Neuronal stem cell (in vitro differentiated cells): ENCODE data around the gene NPTX2.

Experiments
- DNase-seq: peaks from one replicate; pipeline ENCODE4 v3.0.0-alpha.2; 2013; ENCODE audit warnings: low spot score
- H2AFZ ChIP-seq: one replicate; pipeline ENCODE4 v1.6.1; 2013; ENCODE audit warnings: mild to moderate bottlenecking, low read length, inconsistent platforms
- H2AK5ac ChIP-seq: 2 replicates; pipeline ENCODE4 v1.6.1; 2013; ENCODE audit warnings: low read depth, mild to moderate bottlenecking, inconsistent platforms, low read length, moderate library complexity, mixed read lengths
- H2BK120ac ChIP-seq: 2 replicates; pipeline ENCODE4 v1.6.1; 2013; ENCODE audit warnings: low read depth, mild to moderate bottlenecking, inconsistent platforms, low read length, moderate library complexity, mixed read lengths
- H2BK12ac ChIP-seq: one replicate; pipeline ENCODE4 v1.6.1; 2013; ENCODE audit warnings: low read length, inconsistent platforms
- H2BK15ac ChIP-seq: 2 replicates; pipeline ENCODE4 v1.6.1; 2013; ENCODE audit warnings: mild to moderate bottlenecking, low read length, inconsistent platforms, mixed read lengths
- H2BK5ac ChIP-seq: one replicate; pipeline ENCODE4 v1.6.1; 2013; ENCODE audit warnings: inconsistent platforms, mild to moderate bottlenecking, low read length, moderate library complexity
- H3K14ac ChIP-seq: one replicate; pipeline ENCODE4 v1.6.1; 2013; ENCODE audit warnings: low read length, inconsistent platforms
- H3K18ac ChIP-seq: 2 replicates; pipeline ENCODE4 v1.6.1; 2013; ENCODE audit warnings: low read length, inconsistent platforms
- H3K23ac ChIP-seq: 2 replicates; pipeline ENCODE4 v1.6.1; 2013; ENCODE audit warnings: low read depth, mild to moderate bottlenecking, mixed read lengths, low read length, inconsistent platforms; ENCODE audit not compliant: poor library complexity
- H3K27ac ChIP-seq: replicated peaks from 3 replicates; pipeline ENCODE4 v1.5.1; 2013; ENCODE audit warnings: low read length, inconsistent platforms
- H3K27me3 ChIP-seq, 3 experiments: 2 replicates each; pipeline ENCODE4 v1.6.1; 2013; ENCODE audit warnings: low read length in 3 of 3, mild to moderate bottlenecking in 2 of 3, inconsistent platforms in 1 of 3, low read depth in 1 of 3, mixed read lengths in 1 of 3, moderate library complexity in 1 of 3; ENCODE audit not compliant: control insufficient read depth in 3 of 3, insufficient read depth in 3 of 3
- H3K36me3 ChIP-seq, 2 donors: replicated peaks in 1 of 2; 2 replicates each; pipeline ENCODE4 v1.6.1; 2013; ENCODE audit warnings: low read length in 2 of 2; ENCODE audit not compliant: control insufficient read depth in 2 of 2, insufficient read depth in 2 of 2
- H3K4ac ChIP-seq: 2 replicates; pipeline ENCODE4 v1.6.1; 2013; ENCODE audit warnings: inconsistent platforms, mild to moderate bottlenecking, low read length, moderate library complexity
- H3K4me1 ChIP-seq, 2 donors: 1 replicate in 1 of 2; 2 replicates in 1 of 2; pipeline ENCODE4 v1.6.1; 2013; ENCODE audit warnings: low read length in 2 of 2, low read depth in 1 of 2; ENCODE audit not compliant: control insufficient read depth in 2 of 2, insufficient read depth in 1 of 2
- H3K4me2 ChIP-seq: one replicate; pipeline ENCODE4 v1.6.1; 2013; ENCODE audit warnings: mild to moderate bottlenecking, low read length, inconsistent platforms; ENCODE audit not compliant: insufficient read depth, poor library complexity, severe bottlenecking
- H3K4me3 ChIP-seq, 2 donors: 2 replicates each; pipeline ENCODE4 v1.5.1; 2013; ENCODE audit warnings: low read length in 2 of 2, mild to moderate bottlenecking in 2 of 2, inconsistent platforms in 1 of 2, moderate library complexity in 1 of 2
- H3K79me1 ChIP-seq: one replicate; pipeline ENCODE4 v1.6.1; 2013; ENCODE audit warnings: low read depth, mild to moderate bottlenecking, inconsistent platforms, low read length, moderate library complexity
- H3K9ac ChIP-seq: one replicate; pipeline ENCODE4 v1.6.1; 2013; ENCODE audit warnings: mild to moderate bottlenecking, low read depth, low read length, inconsistent platforms; ENCODE audit not compliant: poor library complexity
- H3K9me3 ChIP-seq, 2 donors: replicated peaks in 1 of 2; 2 replicates each; pipeline versions ENCODE3 to v1.6.1; 2013; ENCODE audit warnings: low read length in 2 of 2, mild to moderate bottlenecking in 2 of 2, inconsistent platforms in 1 of 2, low read depth in 1 of 2, mixed read lengths in 1 of 2, moderate library complexity in 1 of 2; ENCODE audit not compliant: control insufficient read depth in 2 of 2, insufficient read depth in 1 of 2
- H4K8ac ChIP-seq: one replicate; pipeline ENCODE4 v1.6.1; 2013; ENCODE audit warnings: low read depth, mild to moderate bottlenecking, inconsistent platforms, low read length, moderate library complexity
- H4K91ac ChIP-seq: one replicate; pipeline ENCODE4 v1.6.1; 2013; ENCODE audit warnings: low read length, low read depth, mild to moderate bottlenecking, inconsistent platforms; ENCODE audit not compliant: poor library complexity
- WGBS, 2 donors: extraction: QIAGEN DNeasy Blood & Tissue Kit; methylation state at CpG; one replicate each; pipeline ENCODE4 v1.1.7; 2013; ENCODE audit warnings: missing lambda C conversion rate in 2 of 2, mixed read lengths in 1 of 2; ENCODE audit not compliant: insufficient read length in 2 of 2, insufficient replicate concordance in 1 of 2; ENCODE audit errors: extremely low coverage in 2 of 2; 5-methylcytosine and 5-hydroxymethylcytosine counted together

The NPTX2 gene

DNA sequence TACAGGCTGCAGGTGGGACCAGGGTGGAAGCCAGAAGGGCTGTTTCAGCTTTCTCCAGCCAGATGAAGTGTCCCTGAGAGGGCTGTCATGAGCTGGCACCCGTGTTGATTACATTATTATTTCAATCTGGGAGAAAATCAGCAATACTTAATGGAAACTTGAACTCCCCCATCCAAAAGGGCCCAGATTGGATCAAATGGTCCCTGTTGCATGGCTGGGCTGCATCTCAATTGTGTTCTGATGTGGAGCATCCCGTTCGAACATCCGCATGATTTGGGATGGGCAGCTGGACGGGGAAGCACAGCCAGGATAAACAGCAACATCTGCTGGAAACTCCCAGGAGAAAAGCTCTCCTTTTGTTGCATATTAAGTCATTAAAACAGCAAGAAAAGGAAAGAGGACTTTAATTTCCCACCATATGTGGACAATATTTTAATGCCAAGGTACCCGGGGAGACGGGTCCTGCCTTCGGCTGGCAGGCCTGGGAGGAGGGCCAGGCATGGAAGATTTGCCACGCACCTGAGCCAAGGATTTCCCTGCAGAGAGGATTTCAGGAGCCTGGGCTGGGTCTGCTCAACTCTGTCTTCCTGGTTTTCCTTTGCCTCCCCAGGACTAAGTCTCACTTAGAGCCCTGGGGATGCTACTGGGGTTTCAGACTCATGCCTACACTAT, 52.4 kb downstream of the NPTX2 start:
- Histone ChIP-seq H3K4me2 (no peak overlapping the region), H3K18ac (no peak overlapping the region), H2BK120ac (no peak overlapping the region), H3K27me3 (no peaks in the 10 kb centered on the region), H3K36me3 (no peaks in the 10 kb centered on the region), H3K14ac (no peak overlapping the region), H3K23ac (no peak overlapping the region), H2AFZ (no peak overlapping the region), H3K79me1 (no peaks in the 10 kb centered on the region), H3K4me3 (no peak overlapping the region), H2BK12ac (no peak overlapping the region), H2BK15ac (no peak overlapping the region), H3K27ac (no peak overlapping the region), H3K4ac (no peak overlapping the region), H3K9me3 (peaks cover 0 to 7% of the 10 kb centered on the region in 2 donors), H4K8ac (no peak overlapping the region), H2AK5ac (no peak overlapping the region), H3K4me1 (peaks cover 0 to 4% of the 10 kb centered on the region in 2 donors), H2BK5ac (no peak overlapping the region), H4K91ac (no peak overlapping the region), H3K9ac (no peak overlapping the region)
- WGBS, 2 donors: no CpG with 5 or more reads among the region's 9 CpGs
- no peak for DNase-seq

DNA sequence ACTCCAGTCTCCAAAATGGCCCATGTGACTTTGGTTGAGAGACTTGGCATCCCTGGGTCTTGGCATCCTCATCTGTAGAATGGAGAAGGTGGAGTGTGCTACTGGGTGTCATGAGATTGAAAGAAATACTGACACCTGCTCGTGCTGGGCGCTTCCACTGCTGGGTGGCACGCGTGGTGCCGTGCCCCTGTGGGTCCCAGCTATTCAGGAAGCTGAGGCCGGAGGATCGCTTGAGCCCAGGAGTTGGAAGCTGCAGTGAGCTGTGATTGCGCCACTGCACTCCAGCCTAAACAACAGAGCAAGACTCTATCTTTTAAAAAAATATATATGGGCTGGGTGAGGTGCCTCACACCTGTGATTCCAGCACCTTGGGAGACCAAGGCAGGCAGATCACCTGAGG, 53.1 kb downstream of the NPTX2 start:
- H3K4me2 ChIP-seq: no peak overlapping the region
- WGBS, 2 donors: no CpG with 5 or more reads among the region's 8 CpGs

DNA sequence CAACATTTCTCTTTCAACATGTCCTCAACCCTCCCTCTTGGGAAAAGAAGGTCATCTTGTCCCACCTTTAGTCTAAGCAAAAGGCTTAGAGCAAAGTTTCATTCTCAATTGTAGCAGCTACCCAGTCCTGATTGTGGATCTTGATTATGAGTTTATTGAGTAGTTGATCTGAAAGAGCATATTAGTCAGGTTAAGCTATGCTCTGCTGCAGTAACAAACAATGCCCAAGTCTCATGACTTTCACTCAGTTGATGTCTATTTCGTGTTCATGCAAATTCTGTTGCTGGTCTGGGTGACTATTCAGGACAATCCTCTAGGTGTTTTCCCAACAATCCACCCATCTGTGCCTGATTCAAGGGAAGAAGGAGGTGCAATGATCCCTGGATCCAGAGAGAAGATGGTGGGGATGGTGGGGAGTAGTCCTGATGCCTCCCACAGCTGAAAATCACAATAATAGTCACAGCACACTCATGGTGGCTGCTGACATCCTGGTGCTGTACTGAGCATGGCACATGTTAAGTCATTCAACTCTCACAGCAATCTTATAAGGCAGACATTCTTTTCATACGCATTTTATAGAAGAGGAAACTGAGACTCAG, 54.7 kb downstream of the NPTX2 start:
- no CpG with 5 or more reads among the region's 2 CpGs for WGBS, 2 donors
- no peaks in the 10 kb centered on the region for H3K27me3 ChIP-seq
- H3K4me2 ChIP-seq: no peak overlapping the region
- H3K4me1 ChIP-seq: peaks cover 0 to 4% of the 10 kb centered on the region in 2 donors
- H2BK120ac ChIP-seq: no peak overlapping the region
- no peak overlapping the region for H2BK12ac ChIP-seq
- H4K91ac ChIP-seq: no peak overlapping the region
- H2AK5ac ChIP-seq: no peak overlapping the region
- no peak overlapping the region for H2BK5ac ChIP-seq
- no peaks in the 10 kb centered on the region for H3K79me1 ChIP-seq
- H3K9me3 ChIP-seq: peaks cover 0 to 7% of the 10 kb centered on the region in 2 donors
- no peak overlapping the region for H3K18ac ChIP-seq
- no peak overlapping the region for H2AFZ ChIP-seq
- no peak for DNase-seq
- H3K4ac ChIP-seq: no peak overlapping the region
- H3K4me3 ChIP-seq: peak overlapping the region in 1 of 2 donors; percentile 10
- H2BK15ac ChIP-seq: no peak overlapping the region
- no peak overlapping the region for H4K8ac ChIP-seq
- no peak overlapping the region for H3K9ac ChIP-seq
- no peak overlapping the region for H3K14ac ChIP-seq
- no peak overlapping the region for H3K23ac ChIP-seq
- H3K27ac ChIP-seq: no peak overlapping the region
- no peaks in the 10 kb centered on the region for H3K36me3 ChIP-seq

More for the DNA sequence above, 53.1 kb downstream of the NPTX2 start:
- no peak overlapping the region for H2AFZ ChIP-seq
- no peak overlapping the region for H3K18ac ChIP-seq
- H2AK5ac ChIP-seq: no peak overlapping the region
- H3K9ac ChIP-seq: no peak overlapping the region
- no peak overlapping the region for H4K8ac ChIP-seq
- H2BK5ac ChIP-seq: no peak overlapping the region
- no peak for DNase-seq
- H3K27me3 ChIP-seq: no peaks in the 10 kb centered on the region
- peaks cover 0 to 7% of the 10 kb centered on the region in 2 donors for H3K9me3 ChIP-seq
- H3K4ac ChIP-seq: no peak overlapping the region
- H3K4me3 ChIP-seq: no peak overlapping the region
- H2BK120ac ChIP-seq: no peak overlapping the region
- H3K23ac ChIP-seq: no peak overlapping the region
- H3K79me1 ChIP-seq: no peaks in the 10 kb centered on the region
- no peak overlapping the region for H3K27ac ChIP-seq
- no peaks in the 10 kb centered on the region for H3K36me3 ChIP-seq
- H3K14ac ChIP-seq: no peak overlapping the region
- peaks cover 0 to 4% of the 10 kb centered on the region in 2 donors for H3K4me1 ChIP-seq
- no peak overlapping the region for H4K91ac ChIP-seq
- H2BK12ac ChIP-seq: no peak overlapping the region
- H2BK15ac ChIP-seq: no peak overlapping the region

DNA sequence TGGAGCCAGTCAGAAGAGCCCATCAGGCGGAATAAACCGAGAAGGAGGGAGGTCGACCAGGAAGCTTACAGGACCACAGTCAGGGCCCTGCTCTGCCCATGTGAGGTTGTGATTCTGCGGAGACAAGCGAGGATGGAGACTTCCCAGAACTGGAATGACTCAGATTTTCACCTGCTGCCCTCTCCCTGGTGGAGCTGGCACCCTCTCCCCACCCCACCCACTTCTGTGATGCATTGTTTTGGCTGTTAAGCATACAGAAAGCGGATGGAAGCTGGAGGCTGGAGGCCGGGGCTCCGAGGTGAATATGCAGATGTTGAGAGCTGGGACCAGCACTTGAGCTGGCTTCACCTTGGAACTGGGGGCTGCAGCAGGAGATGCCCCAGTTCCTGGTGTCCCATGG, 57.4 kb downstream of the NPTX2 start:
- Histone ChIP-seq H3K36me3 (no peaks in the 10 kb centered on the region), H3K4me2 (no peak overlapping the region), H3K9me3 (peaks cover 0 to 10% of the 10 kb centered on the region in 2 donors), H3K27ac (no peak overlapping the region), H3K4ac (no peak overlapping the region), H3K14ac (no peak overlapping the region), H2BK15ac (peak overlapping the region; percentile 30), H4K8ac (no peak overlapping the region), H3K23ac (no peak overlapping the region), H2BK120ac (no peak overlapping the region), H3K9ac (no peak overlapping the region), H4K91ac (no peak overlapping the region), H3K18ac (peak overlapping the region; percentile 69), H3K79me1 (no peaks in the 10 kb centered on the region), H3K27me3 (no peaks in the 10 kb centered on the region), H2AK5ac (peak overlapping the region; percentile 6), H2BK5ac (no peak overlapping the region), H2AFZ (no peak overlapping the region), H3K4me1 (no peaks in the 10 kb centered on the region), H2BK12ac (no peak overlapping the region), H3K4me3 (no peak overlapping the region)
- WGBS, 2 donors: no CpG with 5 or more reads among the region's 8 CpGs
- DNase-seq: no peak
